T-helper 2 cell treated with Interferon-gamma antibody and Interleukin-4, amounts not matched to agents 5 μg/mL and 100 μg/mL, for 36 hours (primary cell): ENCODE results near the gene CCDC54.

Experiments
- DNase-seq: peaks from one replicate; pipeline ENCODE4 v3.0.0; 2021; ENCODE audit warnings: low spot score
- H3K27ac Mint-ChIP-seq: one replicate; pipeline ENCODE4 v1.8.0; 2021; ENCODE audit warnings: mild to moderate bottlenecking, mixed read lengths
- H3K27me3 Mint-ChIP-seq: one replicate; pipeline ENCODE4 v1.8.0; 2021; ENCODE audit warnings: low read depth, mixed read lengths
- H3K36me3 Mint-ChIP-seq: one replicate; pipeline ENCODE4 v1.8.0; 2021; ENCODE audit warnings: low read depth, mixed read lengths
- H3K4me1 Mint-ChIP-seq: one replicate; pipeline ENCODE4 v1.8.0; 2021; ENCODE audit warnings: low read depth, mixed read lengths
- H3K4me3 Mint-ChIP-seq: one replicate; pipeline ENCODE4 v1.8.0; 2022; ENCODE audit warnings: mild to moderate bottlenecking, moderate library complexity, mixed read lengths
- H3K9me3 Mint-ChIP-seq: one replicate; pipeline ENCODE4 v1.8.0; 2021; ENCODE audit warnings: mixed read lengths

CCDC54 gene

DNA sequence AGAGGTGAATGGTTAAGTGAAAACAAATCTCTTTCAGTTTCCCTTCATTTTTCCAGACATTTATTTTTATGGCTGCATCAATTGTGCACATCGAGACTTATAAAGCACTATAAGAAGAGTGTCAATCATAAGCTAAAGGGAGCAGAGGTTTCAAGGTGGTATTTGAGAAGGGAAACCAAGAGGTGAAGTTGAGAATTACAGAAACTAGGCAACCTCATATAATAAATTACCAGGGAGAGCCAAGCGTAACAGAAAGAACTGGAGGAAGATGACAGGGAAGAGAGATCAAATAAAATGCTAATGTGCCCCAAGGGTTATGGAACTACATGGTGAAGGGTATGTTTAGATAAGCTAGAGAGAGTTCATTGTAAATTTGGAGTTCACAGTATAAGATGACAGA, 6.3 kb upstream of the CCDC54 start:
- Mint-ChIP-seq H3K27ac (no peak overlapping the region), H3K4me1 (peaks cover 4% of the 10 kb centered on the region), H3K4me3 (no peak overlapping the region), H3K36me3 (no peaks in the 10 kb centered on the region), H3K27me3 (peaks cover 21% of the 10 kb centered on the region), H3K9me3 (no peaks in the 10 kb centered on the region)
- no peak for DNase-seq

DNA sequence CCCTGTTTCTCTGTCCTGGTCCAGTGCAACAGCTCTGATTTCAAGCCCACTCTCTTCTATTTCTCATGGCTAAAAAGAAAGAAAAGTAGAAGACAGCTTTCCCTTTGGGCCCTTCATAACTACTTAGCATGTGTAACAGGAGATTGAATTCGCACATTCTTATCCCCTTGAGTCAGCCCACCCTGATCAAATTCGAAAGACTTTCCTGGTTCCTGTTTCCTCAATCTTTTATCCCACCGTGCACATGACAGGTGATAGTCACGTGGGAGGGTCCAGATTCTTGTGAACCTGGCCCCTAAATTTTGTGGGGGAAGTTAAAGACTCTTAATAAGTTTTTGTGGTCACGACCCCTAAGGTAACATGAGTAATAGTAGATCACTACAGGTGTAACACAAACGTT, 4.7 kb upstream of the CCDC54 start:
- no peak overlapping the region for H3K4me3 Mint-ChIP-seq
- peaks cover 26% of the 10 kb centered on the region for H3K27me3 Mint-ChIP-seq
- H3K36me3 Mint-ChIP-seq, result no peaks in the 10 kb centered on the region
- no peak for DNase-seq
- peaks cover 2% of the 10 kb centered on the region for H3K4me1 Mint-ChIP-seq
- H3K9me3 Mint-ChIP-seq, result no peaks in the 10 kb centered on the region
- no peak overlapping the region for H3K27ac Mint-ChIP-seq

- no peak overlapping the region for H3K4me3 Mint-ChIP-seq
- no peaks in the 10 kb centered on the region for H3K36me3 Mint-ChIP-seq
- no peak overlapping the region for H3K27ac Mint-ChIP-seq
- no peaks in the 10 kb centered on the region for H3K4me1 Mint-ChIP-seq
- H3K9me3 Mint-ChIP-seq, result no peaks in the 10 kb centered on the region
- no peak for DNase-seq
- peaks cover 26% of the 10 kb centered on the region for H3K27me3 Mint-ChIP-seq
Observed at GRCh38 chr3:107373896-107374295, 3.3 kb upstream of the CCDC54 start.

DNA sequence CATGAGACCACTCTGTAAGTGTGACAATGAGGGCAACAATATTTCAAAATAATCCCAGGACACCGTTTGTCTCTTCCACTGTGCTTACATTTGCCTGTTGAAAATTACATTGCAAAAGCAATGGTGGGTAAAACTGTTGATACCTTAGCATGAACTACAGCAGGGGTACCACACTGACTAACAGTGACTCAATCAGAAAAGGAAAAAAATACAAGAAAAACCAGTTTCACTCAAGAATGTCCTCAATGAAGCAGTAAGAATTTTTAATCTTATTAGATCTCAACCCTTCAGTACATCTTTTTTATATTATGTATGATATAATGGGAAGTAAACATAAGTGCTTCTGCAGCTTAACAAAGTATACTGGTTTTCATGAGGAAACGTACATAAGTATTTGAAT, 1.6 kb upstream of the CCDC54 start:
- DNase-seq, result no peak
- Mint-ChIP-seq H3K4me1 (no peaks in the 10 kb centered on the region), H3K4me3 (no peak overlapping the region), H3K9me3 (no peaks in the 10 kb centered on the region), H3K36me3 (no peaks in the 10 kb centered on the region), H3K27me3 (peaks cover 18% of the 10 kb centered on the region), H3K27ac (no peak overlapping the region)

- no peak overlapping the region for H3K4me3 Mint-ChIP-seq
- H3K4me1 Mint-ChIP-seq, result no peaks in the 10 kb centered on the region
- no peaks in the 10 kb centered on the region for H3K9me3 Mint-ChIP-seq
- H3K27ac Mint-ChIP-seq, result no peak overlapping the region
- peaks cover 14% of the 10 kb centered on the region for H3K27me3 Mint-ChIP-seq
- DNase-seq, result no peak
- H3K36me3 Mint-ChIP-seq, result no peaks in the 10 kb centered on the region
Observed at GRCh38 chr3:107382631-107383030, 5.4 kb downstream of the CCDC54 start.

DNA sequence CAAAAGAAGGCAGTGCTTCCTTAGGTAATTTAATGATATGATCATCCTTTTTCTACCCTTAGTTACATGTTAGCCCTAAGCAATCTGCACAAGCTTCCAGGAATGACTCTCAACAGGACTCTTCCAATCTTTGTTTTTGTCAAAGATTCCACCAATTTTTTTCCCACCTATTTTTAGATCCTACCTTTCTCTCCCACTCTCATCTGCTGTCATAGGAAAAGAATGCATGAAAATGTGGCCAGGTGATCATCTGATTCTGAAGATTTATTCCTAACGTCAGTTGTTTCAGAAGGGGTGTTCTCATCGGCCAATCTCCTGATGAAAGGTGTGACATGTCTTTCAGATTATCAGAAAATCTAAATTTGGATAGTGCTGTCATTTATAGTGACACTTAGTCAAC, 7.2 kb downstream of the CCDC54 start:
- Mint-ChIP-seq H3K27me3 (peaks cover 12% of the 10 kb centered on the region), H3K4me1 (no peaks in the 10 kb centered on the region), H3K9me3 (no peaks in the 10 kb centered on the region), H3K27ac (no peak overlapping the region), H3K4me3 (no peak overlapping the region), H3K36me3 (no peaks in the 10 kb centered on the region)
- no peak for DNase-seq

- no peak for DNase-seq
- Mint-ChIP-seq H3K4me3 (no peak overlapping the region), H3K4me1 (no peaks in the 10 kb centered on the region), H3K9me3 (no peaks in the 10 kb centered on the region), H3K27ac (no peak overlapping the region), H3K27me3 (peaks cover 12% of the 10 kb centered on the region), H3K36me3 (no peaks in the 10 kb centered on the region)
Observed at GRCh38 chr3:107384907-107385306, 7.7 kb downstream of the CCDC54 start.

GRCh38 chr3:107387555-107387954, 10.3 kb downstream of the CCDC54 start:
- Mint-ChIP-seq H3K9me3 (no peaks in the 10 kb centered on the region), H3K27me3 (peaks cover 6% of the 10 kb centered on the region), H3K4me3 (no peak overlapping the region), H3K27ac (no peak overlapping the region), H3K36me3 (no peaks in the 10 kb centered on the region), H3K4me1 (no peaks in the 10 kb centered on the region)
- no peak for DNase-seq

DNA sequence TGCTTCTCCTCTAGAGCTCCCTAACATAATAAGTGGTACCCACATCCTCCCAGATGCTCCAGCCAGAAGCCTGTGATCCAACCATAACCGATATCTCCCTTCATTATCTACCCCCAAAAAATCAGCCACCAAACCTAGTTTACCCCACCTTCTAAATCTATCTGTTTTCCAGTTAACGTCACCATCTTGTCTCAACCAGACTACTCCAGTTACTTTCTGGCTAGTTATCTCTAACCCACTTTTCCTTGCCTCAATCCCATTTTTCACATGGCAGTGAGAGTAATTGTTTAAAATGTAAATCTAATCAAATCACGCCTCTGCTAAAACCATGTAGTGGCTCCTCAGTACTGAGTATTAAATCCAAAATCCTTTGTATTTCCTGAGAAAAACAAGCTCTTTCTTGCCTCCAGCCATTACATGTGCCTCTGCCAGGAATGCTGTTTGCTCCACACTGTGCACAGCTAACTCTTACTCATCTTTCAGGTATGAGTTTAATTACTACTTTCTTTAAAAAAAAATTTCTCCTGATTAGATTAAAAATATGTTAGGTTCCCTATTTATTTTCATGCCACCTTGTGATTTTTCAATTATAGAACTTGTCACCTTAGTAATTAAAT, 15.4 kb downstream of the CCDC54 start:
- Mint-ChIP-seq H3K9me3 (no peaks in the 10 kb centered on the region), H3K4me1 (no peaks in the 10 kb centered on the region), H3K4me3 (no peak overlapping the region), H3K27ac (no peak overlapping the region), H3K27me3 (peaks cover 15% of the 10 kb centered on the region), H3K36me3 (no peaks in the 10 kb centered on the region)
- DNase-seq, result no peak

DNA sequence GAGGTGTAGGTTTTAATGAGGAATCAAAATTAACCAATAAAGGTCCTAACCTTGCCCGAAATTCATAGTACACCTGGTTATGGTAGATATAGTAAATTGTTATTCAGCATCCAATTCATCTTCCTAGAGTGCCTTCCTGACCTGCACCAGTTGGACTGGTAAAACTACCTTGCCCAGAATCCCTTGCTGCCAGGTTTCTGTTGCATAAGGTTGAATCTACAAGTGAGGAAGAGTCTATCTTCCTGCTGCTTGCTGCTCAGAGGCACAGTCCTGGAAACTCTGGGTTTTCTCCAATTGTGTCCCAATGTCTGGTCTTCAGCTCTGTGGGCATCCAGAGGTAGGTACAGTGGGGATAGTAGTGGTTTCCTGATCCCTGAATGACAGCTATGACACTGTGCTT, 17.3 kb downstream of the CCDC54 start:
- H3K27ac Mint-ChIP-seq, result no peak overlapping the region
- H3K4me3 Mint-ChIP-seq, result no peak overlapping the region
- no peak for DNase-seq
- no peaks in the 10 kb centered on the region for H3K36me3 Mint-ChIP-seq
- H3K9me3 Mint-ChIP-seq, result no peaks in the 10 kb centered on the region
- peaks cover 20% of the 10 kb centered on the region for H3K27me3 Mint-ChIP-seq
- H3K4me1 Mint-ChIP-seq, result no peaks in the 10 kb centered on the region

- no peak for DNase-seq
- Mint-ChIP-seq H3K4me3 (no peak overlapping the region), H3K27ac (no peak overlapping the region), H3K27me3 (peaks cover 20% of the 10 kb centered on the region), H3K4me1 (no peaks in the 10 kb centered on the region), H3K36me3 (no peaks in the 10 kb centered on the region), H3K9me3 (no peaks in the 10 kb centered on the region)
Observed at GRCh38 chr3:107395066-107395465, 17.8 kb downstream of the CCDC54 start.

GRCh38 chr3:107401301-107401700, 24.1 kb downstream of the CCDC54 start:
- DNase-seq, result no peak
- no peak overlapping the region for H3K4me3 Mint-ChIP-seq
- no peak overlapping the region for H3K27ac Mint-ChIP-seq
- H3K27me3 Mint-ChIP-seq, result peaks cover 19% of the 10 kb centered on the region
- no peaks in the 10 kb centered on the region for H3K4me1 Mint-ChIP-seq
- no peaks in the 10 kb centered on the region for H3K36me3 Mint-ChIP-seq
- no peaks in the 10 kb centered on the region for H3K9me3 Mint-ChIP-seq

DNA sequence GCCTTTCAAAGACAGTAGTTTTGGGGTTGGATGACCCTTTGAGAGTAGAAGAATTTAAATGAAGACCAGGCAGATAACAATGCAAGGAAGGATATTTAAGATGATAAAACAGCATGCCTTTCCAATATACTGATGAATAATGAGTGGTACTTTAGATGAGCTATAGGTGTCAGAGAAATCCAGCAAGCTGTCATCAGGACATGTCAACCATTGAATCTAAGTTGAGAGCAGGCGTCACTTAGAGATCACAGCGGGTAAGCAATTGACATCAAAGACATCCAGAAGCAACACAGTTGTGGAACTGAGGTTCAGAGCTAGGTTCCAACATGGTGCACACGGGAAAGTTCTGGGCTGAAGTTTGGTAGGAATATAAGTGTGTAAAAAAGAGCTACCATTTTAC, 25.0 kb downstream of the CCDC54 start:
- Mint-ChIP-seq H3K9me3 (no peaks in the 10 kb centered on the region), H3K27ac (no peak overlapping the region), H3K4me3 (no peak overlapping the region), H3K4me1 (no peaks in the 10 kb centered on the region), H3K27me3 (peaks cover 14% of the 10 kb centered on the region), H3K36me3 (no peaks in the 10 kb centered on the region)
- DNase-seq, result no peak

GRCh38 chr3:107404727-107405469, 27.7 kb downstream of the CCDC54 start:
- no peak overlapping the region for H3K4me3 Mint-ChIP-seq
- no peak overlapping the region for H3K27ac Mint-ChIP-seq
- H3K4me1 Mint-ChIP-seq, result no peaks in the 10 kb centered on the region
- DNase-seq, result no peak
- peaks cover 9% of the 10 kb centered on the region for H3K9me3 Mint-ChIP-seq
- H3K36me3 Mint-ChIP-seq, result peaks cover 5% of the 10 kb centered on the region
- H3K27me3 Mint-ChIP-seq, result peaks cover 8% of the 10 kb centered on the region

- Mint-ChIP-seq H3K4me1 (no peaks in the 10 kb centered on the region), H3K9me3 (peaks cover 21% of the 10 kb centered on the region), H3K27me3 (peaks cover 6% of the 10 kb centered on the region)
Observed at GRCh38 chr3:107407355-107407754, 30.1 kb downstream of the CCDC54 start.

More at GRCh38 chr3:107407355-107407754, 30.1 kb downstream of the CCDC54 start:
- DNase-seq, result no peak
- Mint-ChIP-seq H3K36me3 (peaks cover 5% of the 10 kb centered on the region), H3K4me3 (no peak overlapping the region), H3K27ac (no peak overlapping the region)
